NCI-H460 (cell line): Measurements from ENCODE around the gene ACSL1. TPM values are rescaled to one million over a fixed set of nuclear protein-coding genes. Genes with fewer than 3 reads are reported as not detected.
"Not testable (repeated sequence)": the region's sequence is repeated elsewhere in the genome, so short reads cannot be mapped to it uniquely, and the experiment has no call there.

ENCODE experiments used
- DNase-seq: peaks from one replicate; pipeline ENCODE4 v3.0.0-alpha.2; 2016; ENCODE audit warnings: low read depth; ENCODE audit errors: extremely low read depth
- total RNA-seq: library from RNA; depleted of rRNA; stranded (reverse); fragments of >200 nt; shearing (Covaris generic); gene quantifications from 2 replicates; pipeline ENCODE4 v1.2.3, GENCODE V29; 2014

ACSL1 gene
- total RNA-seq, 1 experiment from 2014 or later: 28.9 TPM

GRCh38 chr4:184763150-184763780 is 62.5 kb downstream of the ACSL1 start:
- no peak for DNase-seq

- no peak for DNase-seq
These were observed 63.7 kb downstream of the ACSL1 start for GRCh38 chr4:184762100-184762499.

- no peak for DNase-seq
These were observed 65.1 kb downstream of the ACSL1 start for GRCh38 chr4:184760681-184761080.

- DNase-seq: no peak
These were observed 68.0 kb downstream of the ACSL1 start for GRCh38 chr4:184757810-184758209.

GRCh38 chr4:184756399-184756798 is 69.4 kb downstream of the ACSL1 start:
- no peak for DNase-seq

- no peak for DNase-seq
These were observed 70.5 kb downstream of the ACSL1 start for GRCh38 chr4:184755278-184755677.

GRCh38 chr4:184752496-184753275 is 73.1 kb downstream of the ACSL1 start:
- DNase-seq: no peak

- no peak for DNase-seq
These were observed 74.2 kb downstream of the ACSL1 start for GRCh38 chr4:184751585-184751956.

GRCh38 chr4:184750926-184751584 is 74.7 kb downstream of the ACSL1 start:
- no peak for DNase-seq

GRCh38 chr4:184748251-184748652 is 77.5 kb downstream of the ACSL1 start:
- no peak for DNase-seq

- DNase-seq: no peak
These were observed 78.5 kb downstream of the ACSL1 start for GRCh38 chr4:184747034-184747830.

- DNase-seq: peak; percentile 72
These were observed 79.7 kb downstream of the ACSL1 start for GRCh38 chr4:184745831-184746795.

GRCh38 chr4:184744236-184744635 is 81.5 kb downstream of the ACSL1 start:
- DNase-seq: no peak

- no peak for DNase-seq
These were observed 82.1 kb downstream of the ACSL1 start for GRCh38 chr4:184743650-184744049.

- not testable (repeated sequence) for DNase-seq
These were observed 84.1 kb downstream of the ACSL1 start for GRCh38 chr4:184741651-184742050.

GRCh38 chr4:184740980-184741391 is 84.8 kb downstream of the ACSL1 start:
- no peak for DNase-seq

GRCh38 chr4:184739575-184739974 is 86.2 kb downstream of the ACSL1 start:
- DNase-seq: not testable (repeated sequence)

GRCh38 chr4:184734758-184735157 is 91.0 kb downstream of the ACSL1 start:
- no peak for DNase-seq

- peak; percentile 96 for DNase-seq
These were observed 91.9 kb downstream of the ACSL1 start, which contains the start of gene CENPU for GRCh38 chr4:184733654-184734524. Gene CENPU (minus strand): TSS chr4:184734096. CDS start chr4:184734062, 34 bp downstream.
